MG63 (cell line): ENCODE measurements around the gene PCBP1. TPM values are rescaled to one million over a fixed set of nuclear protein-coding genes. Genes with fewer than 3 reads are reported as not detected.
"Not testable (repeated sequence)": the region's sequence is repeated elsewhere in the genome, so short reads cannot be mapped to it uniquely, and the experiment has no call there.

ENCODE experiments used
- DNase-seq: peaks from one replicate; pipeline ENCODE4 v3.0.0-alpha.2; 2020
- H3K27me3 ChIP-seq: fragments of 250-450 bp; sonication (Bioruptor Pico); 2 replicates; pipeline ENCODE4 v1.5.1; 2020; ENCODE audit warnings: mild to moderate bottlenecking, moderate library complexity
- H3K36me3 ChIP-seq: fragments of 250-450 bp; sonication (Bioruptor Pico); 2 replicates; pipeline ENCODE4 v1.5.1; 2020; ENCODE audit warnings: mild to moderate bottlenecking, moderate library complexity
- H3K4me3 ChIP-seq: fragments of 250-450 bp; sonication (Bioruptor Pico); 2 replicates; pipeline ENCODE4 v1.5.1; 2020; ENCODE audit warnings: mild to moderate bottlenecking, moderate library complexity
- H3K9me3 ChIP-seq: fragments of 250-450 bp; sonication (Bioruptor Pico); 2 replicates; pipeline ENCODE4 v1.5.1; 2020; ENCODE audit warnings: mild to moderate bottlenecking, moderate library complexity
- total RNA-seq: library from RNA; depleted of rRNA; stranded (reverse); fragments of >200 nt; shearing (Covaris generic); gene quantifications from 2 replicates; pipeline ENCODE4 v1.2.3, GENCODE V29; 2014; ENCODE audit warnings: low replicate concordance

PCBP1 gene
- total RNA-seq, 1 experiment from 2014 or later, result 92.9 TPM

DNA sequence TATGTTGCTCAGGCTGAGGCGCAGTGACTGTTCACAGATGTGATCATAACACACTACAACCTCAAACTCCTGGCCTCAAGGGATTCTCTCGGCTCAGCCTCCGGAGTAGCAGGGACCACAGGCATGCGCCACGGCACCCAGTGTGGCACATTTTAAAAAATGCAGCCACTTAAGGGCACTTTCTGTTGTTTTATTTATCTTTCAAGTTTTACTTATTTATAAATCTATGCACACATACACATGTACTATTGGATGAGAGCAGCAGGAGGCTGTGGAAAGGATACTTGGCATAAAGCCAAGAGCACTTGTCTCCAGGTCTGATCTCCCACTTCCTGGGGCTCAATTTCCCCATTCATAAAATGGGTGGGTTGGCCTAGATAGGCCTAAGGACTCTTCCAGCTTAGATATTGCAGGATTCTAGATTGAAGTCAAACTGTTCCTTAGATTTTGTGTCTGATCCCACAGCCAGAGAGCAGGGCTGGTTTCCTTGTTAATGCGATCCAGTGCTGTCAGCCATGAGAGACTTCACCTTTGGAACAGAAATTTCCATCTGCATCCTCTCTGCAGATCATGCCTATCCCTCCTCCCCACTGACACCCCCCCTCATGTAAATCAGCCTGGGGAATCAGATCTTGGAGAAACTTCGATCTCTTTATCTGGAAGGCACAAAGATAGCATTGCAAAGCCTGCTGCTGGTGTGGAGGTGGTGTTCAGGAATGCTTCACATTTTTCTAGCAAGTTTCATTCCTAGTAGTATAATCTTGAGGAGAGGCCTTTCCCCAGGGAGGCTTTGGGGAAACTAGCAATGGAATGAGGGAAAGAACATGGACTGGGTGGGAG, 24.7 kb downstream of the PCBP1 start:
- DNase-seq, result no peak
- no peaks in the 10 kb centered on the region for H3K36me3 ChIP-seq
- H3K27me3 ChIP-seq, result no peaks in the 10 kb centered on the region
- H3K4me3 ChIP-seq, result no peak overlapping the region
- no peaks in the 10 kb centered on the region for H3K9me3 ChIP-seq

DNA sequence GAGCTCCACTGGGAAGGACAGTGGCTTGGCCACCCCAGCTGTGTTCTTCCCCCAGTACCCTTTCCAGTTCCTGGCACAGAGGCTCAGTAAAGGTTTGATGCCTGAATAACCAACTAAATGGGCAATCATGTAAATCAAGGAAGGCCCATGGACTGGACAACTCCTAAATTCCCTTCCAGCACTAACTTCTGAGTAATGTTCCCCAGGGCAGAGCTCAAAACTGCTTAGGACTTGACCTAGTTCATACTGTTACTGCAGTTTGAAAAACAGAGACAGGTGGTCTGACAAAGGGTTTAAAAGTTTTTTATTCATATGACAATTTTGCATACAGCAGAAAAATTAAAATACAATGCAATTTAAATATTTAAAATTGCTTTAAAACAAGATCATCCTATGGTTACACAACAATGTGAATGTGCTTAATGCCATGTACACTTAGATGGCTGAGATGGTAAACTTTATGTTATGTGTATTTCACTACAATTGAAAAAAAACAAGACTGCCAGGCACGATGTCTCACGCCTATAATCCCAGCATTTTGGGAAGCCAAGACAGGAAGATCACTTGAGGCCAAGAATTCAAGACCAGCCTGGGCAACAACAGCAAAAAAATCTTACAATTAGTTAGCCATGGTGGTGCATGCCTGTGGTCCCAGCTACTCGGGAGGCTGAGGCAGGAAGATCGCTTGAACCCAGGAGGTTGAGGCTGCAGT, 26.2 kb downstream of the PCBP1 start:
- DNase-seq, result no peak
- H3K4me3 ChIP-seq, result no peak overlapping the region
- H3K36me3 ChIP-seq, result no peaks in the 10 kb centered on the region
- no peaks in the 10 kb centered on the region for H3K9me3 ChIP-seq
- no peaks in the 10 kb centered on the region for H3K27me3 ChIP-seq

DNA sequence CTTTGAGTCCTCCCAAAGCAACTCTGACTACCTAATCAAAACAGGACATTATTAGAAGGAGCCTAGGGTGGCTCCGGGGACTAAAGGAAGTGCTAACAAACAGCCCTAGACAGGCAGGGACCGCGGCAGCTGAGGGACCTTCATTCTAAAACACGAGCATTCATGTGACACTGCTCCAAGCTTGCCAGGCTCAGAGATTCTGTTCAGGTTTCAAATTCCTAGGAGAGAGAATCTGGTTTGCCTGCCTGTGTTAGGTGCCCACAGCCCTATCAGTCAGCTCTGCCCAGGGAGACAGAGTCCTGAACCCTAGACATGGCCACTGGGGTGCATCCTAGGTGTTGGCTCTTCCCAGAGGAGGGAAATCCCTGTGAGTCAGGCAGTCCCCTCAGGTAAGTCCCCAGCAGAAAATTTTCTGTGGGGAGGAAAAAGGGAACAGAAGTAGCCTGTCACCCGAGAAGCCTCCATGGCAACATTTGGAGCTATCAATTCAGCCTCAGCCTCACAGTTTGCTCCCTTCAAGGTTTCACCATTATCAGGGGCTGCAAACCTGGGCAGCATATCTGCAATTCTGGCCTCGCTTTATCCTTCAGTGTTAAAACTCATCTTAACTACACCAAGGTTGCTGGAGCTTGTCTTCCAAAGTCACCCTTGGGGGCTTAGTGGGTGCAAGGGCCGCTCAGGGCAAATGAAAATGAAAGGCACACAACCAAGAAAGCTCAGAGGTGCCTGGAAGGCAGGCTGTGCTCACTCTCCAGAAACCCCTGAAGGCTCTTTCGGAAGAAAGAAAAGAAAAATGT, 28.6 kb downstream of the PCBP1 start:
- Histone ChIP-seq H3K36me3 (no peaks in the 10 kb centered on the region), H3K9me3 (no peaks in the 10 kb centered on the region), H3K27me3 (no peaks in the 10 kb centered on the region), H3K4me3 (no peak overlapping the region)
- DNase-seq, result no peak

DNA sequence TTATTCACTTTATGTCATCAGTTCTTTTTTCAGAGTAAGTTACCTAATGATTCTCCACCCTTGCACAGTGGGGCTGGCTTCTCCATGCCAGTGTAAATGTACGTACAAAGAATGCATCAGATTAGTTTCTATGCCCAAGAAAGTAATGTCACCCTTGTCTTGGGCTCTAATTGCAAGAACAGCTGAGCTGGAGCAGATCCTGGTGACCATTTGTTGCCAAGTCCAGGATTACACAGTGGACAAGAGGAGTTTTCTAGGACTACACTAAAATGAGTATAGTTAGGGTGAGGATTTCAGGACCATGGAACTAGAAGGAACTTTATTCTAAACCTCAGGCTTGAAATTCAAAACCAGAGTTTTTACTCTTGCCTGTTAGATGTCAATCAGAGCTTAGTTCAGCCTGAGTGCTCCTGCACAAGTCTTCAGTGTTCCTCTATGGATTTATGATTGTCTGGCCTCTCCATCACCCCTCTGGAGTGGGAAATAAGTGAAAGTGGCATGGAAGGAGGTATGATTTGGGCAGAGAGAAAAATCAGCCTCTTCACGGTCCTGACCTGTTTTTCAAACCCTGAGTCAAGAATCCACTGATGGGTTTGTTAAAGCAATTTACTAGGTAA, 29.8 kb downstream of the PCBP1 start:
- Histone ChIP-seq H3K27me3 (no peaks in the 10 kb centered on the region), H3K9me3 (no peaks in the 10 kb centered on the region), H3K36me3 (no peaks in the 10 kb centered on the region), H3K4me3 (no peak overlapping the region)
- no peak for DNase-seq

DNA sequence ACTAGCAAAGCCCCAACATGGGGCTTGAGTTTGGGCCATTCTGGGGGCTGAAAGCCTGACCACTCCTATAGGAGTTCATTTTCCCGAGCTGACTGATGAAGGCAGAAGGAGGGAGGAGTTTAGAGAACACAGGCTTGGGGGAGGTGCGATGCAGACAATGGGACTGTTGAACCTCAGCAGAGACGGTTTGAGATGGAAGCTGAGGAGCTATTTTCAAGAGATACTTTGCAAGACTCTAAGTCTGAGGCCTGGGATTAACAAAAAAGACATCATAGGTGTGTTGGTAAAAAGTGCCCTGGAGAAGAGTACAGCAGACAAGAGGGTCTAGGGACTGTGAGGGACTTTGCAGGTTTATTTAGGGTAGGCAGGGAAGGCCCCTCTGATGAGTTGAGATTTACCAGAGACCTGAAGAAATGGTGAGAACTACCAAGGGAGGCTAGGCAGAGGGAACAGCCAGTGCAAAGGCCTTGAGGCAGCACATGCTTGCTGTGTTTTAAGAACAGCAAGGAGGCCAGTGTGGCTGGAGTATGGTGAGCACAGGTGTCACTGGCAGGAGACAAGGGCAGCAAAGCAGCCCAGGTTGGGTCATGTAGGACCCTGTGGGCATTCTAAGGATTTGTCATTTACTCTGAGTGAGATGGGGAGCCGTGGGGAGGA, 31.6 kb downstream of the PCBP1 start:
- Histone ChIP-seq H3K27me3 (no peaks in the 10 kb centered on the region), H3K9me3 (no peaks in the 10 kb centered on the region), H3K36me3 (no peaks in the 10 kb centered on the region), H3K4me3 (no peak overlapping the region)
- no peak for DNase-seq

DNA sequence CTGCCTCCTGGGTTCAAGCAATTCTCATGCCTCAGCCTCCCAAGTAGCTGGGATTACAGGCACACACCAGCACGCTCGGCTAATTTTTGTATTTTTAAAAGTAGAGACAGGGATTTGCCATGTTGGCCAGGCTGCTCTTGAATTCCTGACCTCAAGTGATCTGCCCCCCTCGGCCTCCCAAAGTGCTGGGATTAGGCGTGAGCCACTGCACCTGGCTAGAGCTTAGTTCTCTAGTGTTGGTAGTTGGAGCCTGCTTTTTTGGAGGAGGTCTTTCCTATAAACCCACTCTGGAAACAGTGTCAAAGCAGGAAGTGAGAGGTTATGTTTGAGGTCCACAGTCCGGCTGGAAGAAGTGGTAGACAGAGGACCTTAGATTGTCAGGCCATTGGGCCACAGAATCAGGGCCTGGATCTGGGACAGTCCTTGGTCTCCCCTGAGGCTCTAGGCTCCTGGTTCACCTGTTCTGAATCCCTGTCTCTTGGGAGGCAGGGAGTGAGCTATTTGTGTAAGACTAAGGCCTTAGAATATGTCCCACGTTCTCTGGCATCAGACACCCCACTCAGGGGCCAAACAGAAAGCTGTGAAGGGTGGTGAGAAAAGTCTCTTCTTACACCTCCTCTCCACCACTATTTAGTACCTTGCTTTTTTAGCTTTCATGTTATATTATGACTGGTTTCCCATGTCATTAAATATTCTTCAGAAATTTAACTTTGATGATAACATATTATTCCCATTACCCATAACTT, 34.5 kb downstream of the PCBP1 start:
- Histone ChIP-seq H3K27me3 (no peaks in the 10 kb centered on the region), H3K9me3 (no peaks in the 10 kb centered on the region)
- DNase-seq, result no peak

DNA sequence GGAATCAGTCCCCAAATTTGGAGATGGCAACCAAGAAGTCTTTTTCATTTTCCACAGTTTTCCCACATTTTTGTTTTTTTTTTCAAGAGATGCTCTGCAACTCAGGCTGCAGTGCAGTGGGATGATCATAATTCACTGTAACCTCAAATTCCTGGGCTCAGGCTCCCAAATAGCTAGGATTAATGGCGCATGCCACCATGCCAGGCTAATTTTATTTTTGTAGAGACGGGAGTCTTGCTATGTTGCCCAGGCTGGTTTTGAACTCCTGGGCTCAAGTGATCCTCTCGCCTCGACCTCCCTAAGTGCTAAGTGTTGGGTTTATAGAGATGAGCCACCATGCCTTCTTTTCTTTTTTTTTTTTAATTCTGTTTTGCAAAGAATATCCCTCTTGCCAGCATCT, 35.2 kb downstream of the PCBP1 start:
- no peaks in the 10 kb centered on the region for H3K36me3 ChIP-seq
- DNase-seq, result no peak
- H3K4me3 ChIP-seq, result no peak overlapping the region
- H3K9me3 ChIP-seq, result no peaks in the 10 kb centered on the region
- no peaks in the 10 kb centered on the region for H3K27me3 ChIP-seq

More for the DNA sequence above, 34.5 kb downstream of the PCBP1 start:
- no peak overlapping the region for H3K4me3 ChIP-seq
- H3K36me3 ChIP-seq, result no peaks in the 10 kb centered on the region

DNA sequence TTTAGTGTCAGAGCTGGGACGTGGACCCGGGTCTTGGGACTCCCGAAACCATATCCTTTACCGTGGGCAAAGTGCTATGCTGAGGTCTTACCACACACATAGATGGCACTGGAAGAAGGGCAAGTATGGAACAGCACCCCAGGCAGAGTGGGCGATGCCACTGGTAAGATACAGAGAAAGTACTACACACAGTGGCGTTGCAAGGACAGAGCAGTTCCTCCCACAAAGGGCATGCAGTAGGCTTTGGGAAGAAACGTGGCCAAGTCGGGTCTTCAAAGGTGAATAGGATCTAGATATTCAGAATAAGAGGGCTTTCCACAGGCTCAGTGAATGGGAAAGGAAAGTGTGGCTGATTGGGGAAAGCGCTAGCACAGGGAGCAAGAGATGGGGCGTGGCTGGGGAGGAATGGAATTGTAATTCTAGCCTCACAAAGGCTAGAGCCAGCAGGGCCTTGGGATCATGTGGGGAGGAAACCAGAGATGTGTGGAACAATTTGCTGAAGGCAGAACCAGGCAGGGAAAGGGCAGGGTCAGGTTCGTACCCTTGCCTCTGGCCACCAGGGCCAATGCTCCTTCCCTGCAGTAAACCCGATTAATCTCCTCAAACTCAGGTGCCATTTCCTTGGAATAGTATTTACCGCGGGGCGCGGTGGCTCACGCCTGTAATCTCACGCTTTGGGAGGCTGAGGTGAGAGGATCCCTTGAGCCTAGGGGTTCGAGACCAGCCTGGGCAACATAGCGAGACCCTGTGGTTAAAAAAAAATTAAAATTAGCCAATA, 36.0 kb downstream of the PCBP1 start:
- Histone ChIP-seq H3K9me3 (no peaks in the 10 kb centered on the region), H3K4me3 (no peak overlapping the region), H3K36me3 (no peaks in the 10 kb centered on the region), H3K27me3 (no peaks in the 10 kb centered on the region)
- DNase-seq, result peak; percentile 63

DNA sequence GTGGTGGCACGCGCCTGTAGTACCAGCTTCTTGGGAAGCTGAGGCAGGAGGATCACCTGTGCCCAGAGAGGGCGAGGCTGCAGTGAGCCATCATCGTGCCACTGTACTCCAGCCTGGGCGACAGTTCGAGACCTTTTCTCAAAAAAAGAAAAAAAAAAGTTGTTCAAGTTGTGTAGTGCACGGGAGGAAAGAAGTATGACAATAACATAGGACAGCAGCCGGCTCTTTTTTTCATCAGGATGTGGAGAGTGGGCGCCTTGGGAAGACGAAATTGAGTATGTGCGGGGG, 36.5 kb downstream of the PCBP1 start:
- H3K4me3 ChIP-seq, result peak overlapping the region; percentile 56
- H3K36me3 ChIP-seq, result no peaks in the 10 kb centered on the region
- DNase-seq, result no peak
- H3K27me3 ChIP-seq, result no peaks in the 10 kb centered on the region
- H3K9me3 ChIP-seq, result no peaks in the 10 kb centered on the region

DNA sequence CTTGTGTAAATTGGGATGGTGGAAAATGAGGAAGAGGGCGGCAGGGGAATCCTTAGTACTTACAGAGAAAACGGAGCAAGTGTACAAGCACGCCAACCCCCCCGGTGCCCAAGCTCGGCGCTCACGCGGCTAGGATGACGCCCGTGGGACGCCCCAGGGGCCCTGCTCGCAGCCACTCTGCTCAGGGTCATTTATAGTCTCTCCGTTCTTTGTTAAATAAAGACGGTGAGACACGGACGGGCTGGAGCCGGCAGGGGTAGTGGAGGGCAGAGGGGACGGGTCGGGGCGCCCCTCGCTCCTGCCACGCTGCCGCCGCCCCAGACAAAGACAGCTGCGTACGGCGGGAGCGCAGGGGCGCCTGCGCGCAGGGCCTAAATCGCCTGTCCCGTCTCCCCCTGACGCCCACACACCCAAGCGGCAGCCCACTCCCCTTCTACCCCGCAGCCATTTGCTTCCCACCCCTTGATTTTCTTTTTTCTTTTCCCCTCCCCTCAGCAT, 37.8 kb downstream of the PCBP1 start:
- no peaks in the 10 kb centered on the region for H3K9me3 ChIP-seq
- no peaks in the 10 kb centered on the region for H3K36me3 ChIP-seq
- peak overlapping the region; percentile 56 for H3K4me3 ChIP-seq
- no peak for DNase-seq
- no peaks in the 10 kb centered on the region for H3K27me3 ChIP-seq

DNA sequence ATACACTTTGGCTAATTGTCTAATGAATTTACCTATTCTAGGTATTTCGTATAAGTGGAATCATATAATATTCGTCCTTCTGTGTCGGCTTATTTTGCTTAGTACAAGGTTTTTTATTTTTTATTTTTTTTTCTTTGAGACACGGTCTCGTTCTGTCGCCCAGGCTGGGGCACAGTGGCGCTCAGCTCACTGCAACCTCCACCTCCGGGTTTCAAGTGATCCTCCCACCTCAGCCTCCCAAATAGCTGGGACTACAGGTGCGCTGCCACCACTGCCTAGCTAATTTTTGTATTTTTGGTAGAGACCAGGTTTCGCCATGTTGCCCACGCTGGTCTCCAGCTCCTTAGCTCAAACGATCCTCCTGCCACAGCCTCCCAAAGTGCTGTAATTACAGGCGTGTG, 38.2 kb downstream of the PCBP1 start:
- Histone ChIP-seq H3K4me3 (peak overlapping the region; percentile 56), H3K27me3 (no peaks in the 10 kb centered on the region), H3K36me3 (no peaks in the 10 kb centered on the region), H3K9me3 (no peaks in the 10 kb centered on the region)
- DNase-seq, result no peak

DNA sequence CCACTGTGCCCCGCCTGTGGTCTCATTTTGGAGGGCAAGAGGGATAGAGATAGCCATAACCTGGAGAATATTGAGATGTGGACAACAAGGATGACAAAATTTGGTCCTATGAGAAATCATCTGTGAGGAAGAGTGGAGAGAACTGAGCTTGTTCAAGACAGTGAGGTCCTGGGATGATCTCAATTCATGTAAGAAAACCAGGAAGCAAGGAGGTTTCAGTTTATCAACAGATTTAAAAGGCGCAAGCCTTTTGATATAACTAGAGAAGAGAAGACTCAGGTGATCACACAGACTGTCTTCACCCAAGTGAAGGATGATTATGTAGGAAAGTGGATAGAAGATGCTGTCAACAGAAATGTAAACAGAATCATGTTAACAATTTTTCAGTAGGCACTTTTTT, 39.1 kb downstream of the PCBP1 start:
- no peak for DNase-seq
- H3K36me3 ChIP-seq, result no peaks in the 10 kb centered on the region
- no peaks in the 10 kb centered on the region for H3K9me3 ChIP-seq
- H3K27me3 ChIP-seq, result no peaks in the 10 kb centered on the region
- no peak overlapping the region for H3K4me3 ChIP-seq

DNA sequence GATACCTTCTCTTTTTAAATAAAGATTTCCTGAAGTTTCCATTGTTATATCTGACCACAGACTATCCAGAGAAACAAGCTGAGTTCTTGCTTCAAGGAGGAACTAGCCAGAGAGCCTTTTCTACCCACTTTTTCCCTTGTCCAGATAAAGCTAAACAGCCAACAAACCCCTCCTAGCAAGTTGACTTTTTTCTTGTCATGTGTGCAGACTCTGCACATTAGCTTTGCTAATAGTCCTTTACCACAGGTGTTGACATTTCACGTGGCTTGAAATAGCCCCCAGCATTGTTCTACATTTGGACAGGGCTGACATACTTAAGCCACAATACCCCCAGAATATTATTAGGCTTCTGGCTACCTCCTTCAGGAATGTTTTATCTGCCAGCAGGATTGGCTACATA, 40.7 kb downstream of the PCBP1 start:
- H3K9me3 ChIP-seq, result no peaks in the 10 kb centered on the region
- no peak overlapping the region for H3K4me3 ChIP-seq
- H3K36me3 ChIP-seq, result no peaks in the 10 kb centered on the region
- DNase-seq, result no peak
- H3K27me3 ChIP-seq, result no peaks in the 10 kb centered on the region

DNA sequence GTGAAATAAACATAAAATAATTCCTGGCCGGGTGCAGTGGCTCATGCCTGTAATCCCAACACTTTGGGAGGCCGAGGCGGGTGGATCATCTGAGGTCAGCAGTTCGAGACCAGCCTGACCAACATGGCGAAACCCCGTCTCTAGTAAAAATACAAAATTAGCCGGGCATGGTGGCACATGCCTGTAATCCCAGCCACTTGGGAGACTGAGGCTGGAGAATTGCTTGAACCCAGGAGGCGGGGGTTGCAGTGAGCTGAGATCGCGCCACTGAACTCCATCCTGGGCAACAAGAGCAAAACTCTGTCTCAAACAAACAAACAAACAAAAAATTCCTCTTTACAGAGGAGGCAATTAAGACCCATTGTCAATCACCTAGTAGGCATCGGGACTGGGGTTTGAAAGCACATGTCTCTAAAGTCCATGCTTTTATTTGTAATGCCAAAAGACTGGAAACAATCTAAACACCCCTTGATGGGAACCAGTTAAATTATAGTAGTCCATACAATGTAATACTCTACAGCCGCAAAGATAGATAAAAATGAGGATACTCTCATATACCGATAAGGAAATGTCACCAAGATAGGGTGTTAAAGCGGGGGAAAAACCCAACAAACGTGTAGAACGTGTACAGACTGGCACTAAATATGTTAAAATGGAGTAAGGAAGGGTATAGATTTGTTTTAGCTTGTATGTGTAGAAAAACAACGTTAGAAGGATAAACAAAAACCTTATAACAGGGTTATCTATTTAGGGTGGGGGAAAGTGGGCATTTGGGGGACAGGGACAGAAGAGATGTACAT, 44.3 kb downstream of the PCBP1 start:
- not testable (repeated sequence) for H3K4me3 ChIP-seq, H3K36me3 ChIP-seq, H3K9me3 ChIP-seq, DNase-seq, H3K27me3 ChIP-seq
